ENCODE measurements around the gene POU2F3. TPM values are rescaled to one million over a fixed set of nuclear protein-coding genes. Genes with fewer than 3 reads are reported as not detected.

Gene POU2F3
- not detected for polyA plus RNA-seq (ENCODE audit: low read depth in 6 of 6)

- Mint-ChIP-seq H3K27ac (peak within 1 kb of the TSS in 1 of 6 donors; percentile 41), H3K9me3 (peaks cover 0 to 1% (median 0%) of the 10 kb centered on the region in 7 donors), H3K27me3 (peaks cover 61 to 93% (median 81%) of the 10 kb centered on the region in 3 donors), H3K4me3 (no peak within 1 kb of the TSS), H3K4me1 (peaks cover 4 to 9% (median 6%) of the 10 kb centered on the region in 3 donors), H3K36me3 (peaks cover 0 to 16% of the 10 kb centered on the region in 2 donors)
- ATAC-seq (ENCODE audit: low read depth in 2 of 2) (no peak), DNase-seq (no peak)
Measured at GRCh38 chr11:120239713-120240640, at the start of gene POU2F3. TSS of gene POU2F3 (plus strand) at chr11:120240140. CDS start at chr11:120240344, 204 bp downstream.

GRCh38 chr11:120191058-120191457, 48.9 kb upstream of the POU2F3 start:
- Mint-ChIP-seq H3K27me3 (peaks cover 17 to 60% (median 26%) of the 10 kb centered on the region in 3 donors), H3K4me3 (no peak overlapping the region), H3K4me1 (no peaks in the 10 kb centered on the region), H3K36me3 (no peaks in the 10 kb centered on the region), H3K27ac (no peak overlapping the region), H3K9me3 (no peaks in the 10 kb centered on the region)
- DNase-seq, result no peak
- ATAC-seq (ENCODE audit: low read depth in 2 of 2), result no peak

- H3K27ac Mint-ChIP-seq, result no peak overlapping the region
- no peak for ATAC-seq (ENCODE audit: low read depth in 2 of 2)
- no peaks in the 10 kb centered on the region for H3K36me3 Mint-ChIP-seq
- H3K27me3 Mint-ChIP-seq, result peaks cover 23 to 62% (median 25%) of the 10 kb centered on the region in 3 donors
- H3K9me3 Mint-ChIP-seq, result no peaks in the 10 kb centered on the region
- no peak overlapping the region for H3K4me3 Mint-ChIP-seq
- no peaks in the 10 kb centered on the region for H3K4me1 Mint-ChIP-seq
- DNase-seq, result no peak
Measured at GRCh38 chr11:120192831-120193625, 46.9 kb upstream of the POU2F3 start.

GRCh38 chr11:120194166-120194565, 45.8 kb upstream of the POU2F3 start:
- no peaks in the 10 kb centered on the region for H3K9me3 Mint-ChIP-seq
- ATAC-seq (ENCODE audit: low read depth in 2 of 2), result no peak
- no peak for DNase-seq
- H3K4me3 Mint-ChIP-seq, result no peak overlapping the region
- H3K36me3 Mint-ChIP-seq, result no peaks in the 10 kb centered on the region
- no peak overlapping the region for H3K27ac Mint-ChIP-seq
- H3K27me3 Mint-ChIP-seq, result peaks cover 24 to 51% (median 25%) of the 10 kb centered on the region in 3 donors
- no peaks in the 10 kb centered on the region for H3K4me1 Mint-ChIP-seq

- no peaks in the 10 kb centered on the region for H3K36me3 Mint-ChIP-seq
- no peaks in the 10 kb centered on the region for H3K4me1 Mint-ChIP-seq
- H3K27ac Mint-ChIP-seq, result no peak overlapping the region
- DNase-seq (no peak), ATAC-seq (ENCODE audit: low read depth in 2 of 2) (no peak)
- H3K4me3 Mint-ChIP-seq, result no peak overlapping the region
- H3K9me3 Mint-ChIP-seq, result no peaks in the 10 kb centered on the region
- peaks cover 17 to 48% (median 39%) of the 10 kb centered on the region in 3 donors for H3K27me3 Mint-ChIP-seq
Measured at GRCh38 chr11:120195601-120196320, 44.2 kb upstream of the POU2F3 start.

- Mint-ChIP-seq H3K27me3 (peaks cover 17 to 46% (median 39%) of the 10 kb centered on the region in 3 donors), H3K9me3 (no peaks in the 10 kb centered on the region), H3K36me3 (no peaks in the 10 kb centered on the region), H3K27ac (no peak overlapping the region), H3K4me1 (no peaks in the 10 kb centered on the region), H3K4me3 (no peak overlapping the region)
- no peak for DNase-seq
- ATAC-seq (ENCODE audit: low read depth in 2 of 2), result no peak
Measured at GRCh38 chr11:120196826-120197225, 43.1 kb upstream of the POU2F3 start.

GRCh38 chr11:120197251-120197891, 42.6 kb upstream of the POU2F3 start:
- no peak for DNase-seq
- Mint-ChIP-seq H3K9me3 (no peaks in the 10 kb centered on the region), H3K27ac (no peak overlapping the region), H3K27me3 (peaks cover 17 to 43% (median 39%) of the 10 kb centered on the region in 3 donors), H3K4me1 (no peaks in the 10 kb centered on the region), H3K4me3 (no peak overlapping the region), H3K36me3 (no peaks in the 10 kb centered on the region)
- no peak for ATAC-seq (ENCODE audit: low read depth in 2 of 2)

- no peak overlapping the region for H3K27ac Mint-ChIP-seq
- peaks cover 17 to 43% (median 39%) of the 10 kb centered on the region in 3 donors for H3K27me3 Mint-ChIP-seq
- no peaks in the 10 kb centered on the region for H3K36me3 Mint-ChIP-seq
- no peaks in the 10 kb centered on the region for H3K4me1 Mint-ChIP-seq
- no peaks in the 10 kb centered on the region for H3K9me3 Mint-ChIP-seq
- ATAC-seq (ENCODE audit: low read depth in 2 of 2), result no peak
- H3K4me3 Mint-ChIP-seq, result no peak overlapping the region
- DNase-seq, result no peak
Measured at GRCh38 chr11:120197977-120198376, 42.0 kb upstream of the POU2F3 start.

- H3K9me3 Mint-ChIP-seq, result no peaks in the 10 kb centered on the region
- H3K27ac Mint-ChIP-seq, result no peak overlapping the region
- H3K4me1 Mint-ChIP-seq, result no peaks in the 10 kb centered on the region
- DNase-seq (no peak), ATAC-seq (ENCODE audit: low read depth in 2 of 2) (no peak)
- peaks cover 17 to 41% (median 38%) of the 10 kb centered on the region in 3 donors for H3K27me3 Mint-ChIP-seq
- H3K4me3 Mint-ChIP-seq, result no peak overlapping the region
- no peaks in the 10 kb centered on the region for H3K36me3 Mint-ChIP-seq
Measured at GRCh38 chr11:120198403-120198786, 41.5 kb upstream of the POU2F3 start.

GRCh38 chr11:120198787-120199469, 41.0 kb upstream of the POU2F3 start:
- H3K27ac Mint-ChIP-seq, result no peak overlapping the region
- no peaks in the 10 kb centered on the region for H3K36me3 Mint-ChIP-seq
- ATAC-seq (ENCODE audit: low read depth in 2 of 2) (no peak), DNase-seq (no peak)
- no peaks in the 10 kb centered on the region for H3K4me1 Mint-ChIP-seq
- H3K27me3 Mint-ChIP-seq, result peaks cover 17 to 36% (median 35%) of the 10 kb centered on the region in 3 donors
- no peaks in the 10 kb centered on the region for H3K9me3 Mint-ChIP-seq
- no peak overlapping the region for H3K4me3 Mint-ChIP-seq

- no peak for ATAC-seq (ENCODE audit: low read depth in 2 of 2)
- H3K36me3 Mint-ChIP-seq, result no peaks in the 10 kb centered on the region
Measured at GRCh38 chr11:120199613-120200012, 40.3 kb upstream of the POU2F3 start.

GRCh38 chr11:120200677-120201076, 39.3 kb upstream of the POU2F3 start:
- H3K27ac Mint-ChIP-seq, result peak overlapping the region in 1 of 6 donors; percentile 3
- no peaks in the 10 kb centered on the region for H3K4me1 Mint-ChIP-seq
- DNase-seq, result no peak
- no peaks in the 10 kb centered on the region for H3K36me3 Mint-ChIP-seq
- no peak for ATAC-seq (ENCODE audit: low read depth in 2 of 2)
- no peak overlapping the region for H3K4me3 Mint-ChIP-seq
- peaks cover 10 to 47% (median 41%) of the 10 kb centered on the region in 3 donors for H3K27me3 Mint-ChIP-seq
- no peaks in the 10 kb centered on the region for H3K9me3 Mint-ChIP-seq

More at GRCh38 chr11:120199613-120200012, 40.3 kb upstream of the POU2F3 start:
- Mint-ChIP-seq H3K27ac (no peak overlapping the region), H3K27me3 (peaks cover 13 to 40% (median 35%) of the 10 kb centered on the region in 3 donors), H3K9me3 (no peaks in the 10 kb centered on the region), H3K4me1 (no peaks in the 10 kb centered on the region), H3K4me3 (no peak overlapping the region)
- DNase-seq, result no peak
